Measurements from ENCODE around the gene ARHGAP44.
"Not testable (repeated sequence)": the region's sequence is repeated elsewhere in the genome, so short reads cannot be mapped to it uniquely, and the experiment has no call there.

DNA sequence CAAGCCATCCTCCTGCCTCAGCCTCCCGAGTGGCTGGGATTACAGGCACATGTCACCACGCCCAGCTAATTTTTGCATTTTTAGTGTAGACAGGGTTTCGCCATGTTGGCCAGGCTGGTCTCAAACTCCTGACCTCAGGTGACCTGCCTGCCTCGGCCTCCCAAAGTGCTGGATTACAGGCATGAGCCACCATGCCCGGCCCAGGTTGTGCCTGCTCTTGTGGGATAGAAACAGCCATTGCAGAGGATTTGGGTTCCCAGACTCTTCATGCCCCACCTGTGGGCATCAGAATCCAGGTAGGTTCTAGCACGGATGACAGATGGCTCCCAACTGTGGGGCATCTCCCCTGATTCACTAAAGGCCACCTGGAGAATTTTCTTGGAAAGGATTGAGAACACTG is 189.5 kb downstream of the ARHGAP44 start:
- TF ChIP-seq, protein P1, sequence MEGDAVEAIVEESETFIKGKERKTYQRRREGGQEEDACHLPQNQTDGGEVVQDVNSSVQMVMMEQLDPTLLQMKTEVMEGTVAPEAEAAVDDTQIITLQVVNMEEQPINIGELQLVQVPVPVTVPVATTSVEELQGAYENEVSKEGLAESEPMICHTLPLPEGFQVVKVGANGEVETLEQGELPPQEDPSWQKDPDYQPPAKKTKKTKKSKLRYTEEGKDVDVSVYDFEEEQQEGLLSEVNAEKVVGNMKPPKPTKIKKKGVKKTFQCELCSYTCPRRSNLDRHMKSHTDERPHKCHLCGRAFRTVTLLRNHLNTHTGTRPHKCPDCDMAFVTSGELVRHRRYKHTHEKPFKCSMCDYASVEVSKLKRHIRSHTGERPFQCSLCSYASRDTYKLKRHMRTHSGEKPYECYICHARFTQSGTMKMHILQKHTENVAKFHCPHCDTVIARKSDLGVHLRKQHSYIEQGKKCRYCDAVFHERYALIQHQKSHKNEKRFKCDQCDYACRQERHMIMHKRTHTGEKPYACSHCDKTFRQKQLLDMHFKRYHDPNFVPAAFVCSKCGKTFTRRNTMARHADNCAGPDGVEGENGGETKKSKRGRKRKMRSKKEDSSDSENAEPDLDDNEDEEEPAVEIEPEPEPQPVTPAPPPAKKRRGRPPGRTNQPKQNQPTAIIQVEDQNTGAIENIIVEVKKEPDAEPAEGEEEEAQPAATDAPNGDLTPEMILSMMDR (IDR thresholded peaks at IDR 0.05), result not testable (repeated sequence)
- TF ChIP-seq POLR2A, POLR2AphosphoS5 (IDR thresholded peaks at IDR 0.05): not testable (repeated sequence)

Data from stomach (tissue), 4 donors.